H9 (cell line): ENCODE measurements around the gene HPGD. TPM values are rescaled to one million over a fixed set of nuclear protein-coding genes. Genes with fewer than 3 reads are reported as not detected.

Source experiments
- DNase-seq: peaks from one replicate; pipeline ENCODE4 v3.0.0-alpha.2; 2017
- H2AFZ ChIP-seq: one replicate; pipeline ENCODE4 v1.6.1; 2013; ENCODE audit warnings: mild to moderate bottlenecking, low read length, control low read depth, moderate library complexity
- H2AK5ac ChIP-seq: 2 replicates; pipeline ENCODE4 v1.6.1; 2013; ENCODE audit warnings: low read length, control low read depth, mixed read lengths; ENCODE audit not compliant: insufficient read length
- H2BK120ac ChIP-seq: one replicate; pipeline ENCODE4 v1.6.1; 2013; ENCODE audit warnings: low read depth, mild to moderate bottlenecking, low read length, control low read depth, inconsistent platforms; ENCODE audit not compliant: poor library complexity, severe bottlenecking
- H2BK12ac ChIP-seq: 2 replicates; pipeline ENCODE4 v1.6.1; 2013; ENCODE audit warnings: low read length, control low read depth, mixed read lengths, low read depth; ENCODE audit not compliant: insufficient read length
- H2BK15ac ChIP-seq: 2 replicates; pipeline ENCODE4 v1.6.1; 2013; ENCODE audit warnings: low read depth, low read length, control low read depth
- H2BK20ac ChIP-seq: one replicate; pipeline ENCODE4 v1.6.1; 2013; ENCODE audit warnings: low read depth, mild to moderate bottlenecking, low read length, control low read depth, inconsistent platforms; ENCODE audit not compliant: poor library complexity, severe bottlenecking
- H2BK5ac ChIP-seq: 2 replicates; pipeline ENCODE4 v1.6.1; 2013; ENCODE audit warnings: low read length, control low read depth, mixed read lengths; ENCODE audit not compliant: insufficient read length
- H3K14ac ChIP-seq: 2 replicates; pipeline ENCODE4 v1.6.1; 2013; ENCODE audit warnings: low read length, control low read depth; ENCODE audit not compliant: insufficient read depth
- H3K18ac ChIP-seq: 2 replicates; pipeline ENCODE4 v1.6.1; 2013; ENCODE audit warnings: low read depth, mild to moderate bottlenecking, mixed read lengths, low read length, control low read depth; ENCODE audit not compliant: insufficient read length
- H3K23ac ChIP-seq: 2 replicates; pipeline ENCODE4 v1.6.1; 2013; ENCODE audit warnings: low read length, control low read depth, mixed read lengths, low read depth; ENCODE audit not compliant: insufficient read length
- H3K23me2 ChIP-seq: 2 replicates; pipeline ENCODE4 v1.6.1; 2013; ENCODE audit warnings: low read depth, mild to moderate bottlenecking, mixed read lengths, low read length, control low read depth; ENCODE audit not compliant: insufficient read length, poor library complexity, severe bottlenecking
- H3K27ac ChIP-seq: 2 replicates; pipeline ENCODE4 v1.5.1; 2013; ENCODE audit warnings: low read length, control low read depth, mixed read lengths, low read depth; ENCODE audit not compliant: insufficient read length
- H3K27me3 ChIP-seq: 2 replicates; pipeline ENCODE4 v1.6.1; 2013; ENCODE audit warnings: low read length, control low read depth, inconsistent platforms; ENCODE audit not compliant: insufficient read depth
- H3K4ac ChIP-seq: 2 replicates; pipeline ENCODE4 v1.6.1; 2013; ENCODE audit warnings: low read depth, mild to moderate bottlenecking, control low read depth, inconsistent platforms, low read length, moderate library complexity
- H3K4me1 ChIP-seq: 2 replicates; pipeline ENCODE4 v1.6.1; 2013; ENCODE audit warnings: low read length, control low read depth, inconsistent platforms; ENCODE audit not compliant: insufficient read depth
- H3K4me2 ChIP-seq: 2 replicates; pipeline ENCODE4 v1.6.1; 2013; ENCODE audit warnings: low read length, control low read depth, mixed read lengths; ENCODE audit not compliant: insufficient read length, insufficient read depth
- H3K56ac ChIP-seq: 2 replicates; pipeline ENCODE4 v1.6.1; 2013; ENCODE audit warnings: low read depth, mild to moderate bottlenecking, mixed read lengths, low read length, control low read depth; ENCODE audit not compliant: insufficient read length
- H3K79me1 ChIP-seq: 2 replicates; pipeline ENCODE4 v1.6.1; 2013; ENCODE audit warnings: low read depth, mild to moderate bottlenecking, moderate library complexity, low read length, control low read depth, inconsistent platforms; ENCODE audit not compliant: insufficient read depth, poor library complexity, severe bottlenecking
- H3K79me2 ChIP-seq: 2 replicates; pipeline ENCODE4 v1.6.1; 2013; ENCODE audit warnings: low read length, control low read depth, inconsistent platforms; ENCODE audit not compliant: insufficient read depth
- H3K9ac ChIP-seq: 2 replicates; pipeline ENCODE4 v1.6.1; 2013; ENCODE audit warnings: low read length, control low read depth, mixed read lengths; ENCODE audit not compliant: insufficient read length; ENCODE audit errors: extremely low read depth
- H3K9me3 ChIP-seq: one replicate; pipeline ENCODE4 v1.6.1; 2013; ENCODE audit warnings: low read depth, low read length, inconsistent platforms; ENCODE audit not compliant: control insufficient read depth
- H3T11ph ChIP-seq: one replicate; pipeline ENCODE4 v1.6.1; 2013; ENCODE audit warnings: mild to moderate bottlenecking, low read length, control low read depth, inconsistent platforms
- H4K20me1 ChIP-seq: one replicate; pipeline ENCODE4 v1.6.1; 2013; ENCODE audit not compliant: control insufficient read depth, insufficient read length, insufficient read depth
- H4K5ac ChIP-seq: 2 replicates; pipeline ENCODE4 v1.6.1; 2013; ENCODE audit warnings: low read depth, mild to moderate bottlenecking, mixed read lengths, low read length, control low read depth; ENCODE audit not compliant: insufficient read length
- H4K8ac ChIP-seq: replicated peaks from 2 replicates; pipeline ENCODE4 v1.6.1; 2013; ENCODE audit warnings: low read length, control low read depth, mixed read lengths, low read depth; ENCODE audit not compliant: insufficient read length
- H4K91ac ChIP-seq: 2 replicates; pipeline ENCODE4 v1.6.1; 2013; ENCODE audit warnings: low read depth, mild to moderate bottlenecking, moderate library complexity, mixed read lengths, low read length, control low read depth; ENCODE audit not compliant: insufficient read length
- H3K27ac Mint-ChIP-seq, 3 experiments: 2 replicates in 2 of 3; 3 replicates in 1 of 3; pipeline ENCODE4 v1.8.0; 2020 to 2021; ENCODE audit warnings: mixed read lengths in 3 of 3, mild to moderate bottlenecking in 1 of 3, moderate library complexity in 1 of 3
- H3K27me3 Mint-ChIP-seq: 2 replicates; pipeline ENCODE4 v1.8.0; 2021; ENCODE audit warnings: low read depth, mild to moderate bottlenecking, moderate library complexity, mixed read lengths
- H3K36me3 Mint-ChIP-seq, 3 experiments: 2 replicates in 2 of 3; 3 replicates in 1 of 3; pipeline ENCODE4 v1.8.0; 2020 to 2021; ENCODE audit warnings: low read depth in 3 of 3, mixed read lengths in 3 of 3; ENCODE audit not compliant: insufficient read depth in 1 of 3
- H3K4me1 Mint-ChIP-seq, 2 experiments: 2 replicates each; pipeline ENCODE4 v1.8.0; 2020; ENCODE audit warnings: mixed read lengths in 2 of 2
- H3K4me3 Mint-ChIP-seq, 2 experiments: 2 replicates in 1 of 2; 3 replicates in 1 of 2; pipeline ENCODE4 v1.8.0; 2020 to 2021; ENCODE audit warnings: mild to moderate bottlenecking in 2 of 2, mixed read lengths in 2 of 2, moderate library complexity in 1 of 2
- H3K9me3 Mint-ChIP-seq, 2 experiments: 2 replicates in 1 of 2; 3 replicates in 1 of 2; pipeline ENCODE4 v1.8.0; 2020; ENCODE audit warnings: mild to moderate bottlenecking in 2 of 2, mixed read lengths in 2 of 2, moderate library complexity in 1 of 2
- WGBS: extraction: QIAGEN DNeasy Blood & Tissue Kit; methylation state at CpG from one replicate; pipeline ENCODE4 v1.1.7; 2013; ENCODE audit warnings: missing lambda C conversion rate, low lambda C conversion rate, mixed read lengths; ENCODE audit not compliant: insufficient read length; ENCODE audit errors: extremely low coverage; 5-methylcytosine and 5-hydroxymethylcytosine counted together
- total RNA-seq: library from RNA; stranded (reverse); gene quantifications from 2 replicates; pipeline ENCODE4 v1.2.1, GENCODE V29; 2021
- TF ChIP-seq, protein P1 (sequence below): fragments of 200-600 bp; sonication (generic); conservative IDR thresholded peaks from 3 replicates; pipeline ENCODE4 v1.8.0; 2021; ENCODE audit warnings: antibody characterized with exemption, mild to moderate bottlenecking

Gene HPGD
- total RNA-seq, 1 experiment from 2014 or later: 16.8 TPM

DNA sequence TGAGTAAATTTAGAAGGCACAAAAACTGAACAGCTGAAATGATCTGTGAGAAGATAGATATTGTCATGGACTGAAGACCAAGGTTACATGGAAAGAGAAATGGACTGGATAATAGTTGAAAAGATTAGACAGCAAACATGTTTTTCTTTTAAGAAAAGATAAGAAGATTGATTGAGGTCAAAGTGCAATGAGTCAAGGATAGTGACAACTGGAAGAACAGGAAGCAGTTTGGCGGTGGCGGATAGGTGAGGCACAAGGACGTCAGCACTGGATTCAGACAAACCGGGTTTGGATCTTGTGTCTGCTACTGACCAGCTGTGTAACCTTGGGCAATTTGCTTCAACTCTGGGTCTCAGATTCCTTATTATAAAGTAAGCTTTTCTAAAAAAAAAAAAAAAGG, 2.0 kb upstream of the HPGD start:
- no peak overlapping the region for H3K27ac ChIP-seq
- H4K20me1 ChIP-seq: no peaks in the 10 kb centered on the region
- no peak overlapping the region for H3T11ph ChIP-seq
- H3K4me1 ChIP-seq: no peaks in the 10 kb centered on the region; the same call in 1 of the 2 replicates
- H3K9me3 Mint-ChIP-seq: no peaks in the 10 kb centered on the region
- no peak overlapping the region for H3K56ac ChIP-seq
- no CpG with 5 or more reads among the region's 4 CpGs for WGBS
- no peak overlapping the region for H4K91ac ChIP-seq
- H3K79me1 ChIP-seq: no peaks in the 10 kb centered on the region
- peaks cover 8% of the 10 kb centered on the region; the same call in 1 of the 2 replicates for H3K27me3 ChIP-seq
- H2BK120ac ChIP-seq: no peak overlapping the region
- no peak overlapping the region for H4K8ac ChIP-seq
- H2BK15ac ChIP-seq: no peak overlapping the region
- H3K79me2 ChIP-seq: no peaks in the 10 kb centered on the region
- H3K36me3 Mint-ChIP-seq: no peaks in the 10 kb centered on the region
- H2BK20ac ChIP-seq: no peak overlapping the region
- H2AK5ac ChIP-seq: no peak overlapping the region
- H4K5ac ChIP-seq: no peak overlapping the region
- H3K4me1 Mint-ChIP-seq: peaks cover 32 to 38% of the 10 kb centered on the region in 2 experiments
- no peaks in the 10 kb centered on the region for H3K9me3 ChIP-seq
- H2BK5ac ChIP-seq: no peak overlapping the region
- peaks cover 14% of the 10 kb centered on the region for H3K23me2 ChIP-seq
- TF ChIP-seq, protein P1, sequence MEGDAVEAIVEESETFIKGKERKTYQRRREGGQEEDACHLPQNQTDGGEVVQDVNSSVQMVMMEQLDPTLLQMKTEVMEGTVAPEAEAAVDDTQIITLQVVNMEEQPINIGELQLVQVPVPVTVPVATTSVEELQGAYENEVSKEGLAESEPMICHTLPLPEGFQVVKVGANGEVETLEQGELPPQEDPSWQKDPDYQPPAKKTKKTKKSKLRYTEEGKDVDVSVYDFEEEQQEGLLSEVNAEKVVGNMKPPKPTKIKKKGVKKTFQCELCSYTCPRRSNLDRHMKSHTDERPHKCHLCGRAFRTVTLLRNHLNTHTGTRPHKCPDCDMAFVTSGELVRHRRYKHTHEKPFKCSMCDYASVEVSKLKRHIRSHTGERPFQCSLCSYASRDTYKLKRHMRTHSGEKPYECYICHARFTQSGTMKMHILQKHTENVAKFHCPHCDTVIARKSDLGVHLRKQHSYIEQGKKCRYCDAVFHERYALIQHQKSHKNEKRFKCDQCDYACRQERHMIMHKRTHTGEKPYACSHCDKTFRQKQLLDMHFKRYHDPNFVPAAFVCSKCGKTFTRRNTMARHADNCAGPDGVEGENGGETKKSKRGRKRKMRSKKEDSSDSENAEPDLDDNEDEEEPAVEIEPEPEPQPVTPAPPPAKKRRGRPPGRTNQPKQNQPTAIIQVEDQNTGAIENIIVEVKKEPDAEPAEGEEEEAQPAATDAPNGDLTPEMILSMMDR: no peak
- H3K4me2 ChIP-seq: no peak overlapping the region
- H2BK12ac ChIP-seq: no peak overlapping the region
- no peak overlapping the region for H3K27ac Mint-ChIP-seq
- H3K9ac ChIP-seq: no peak overlapping the region
- no peak overlapping the region for H3K23ac ChIP-seq
- no peak overlapping the region for H3K4me3 Mint-ChIP-seq
- no peak overlapping the region for H3K18ac ChIP-seq
- H3K27me3 Mint-ChIP-seq: peaks cover 27% of the 10 kb centered on the region
- DNase-seq: no peak
- H3K4ac ChIP-seq: no peak overlapping the region
- H3K14ac ChIP-seq: no peak overlapping the region
- no peak overlapping the region for H2AFZ ChIP-seq
